Measurements from ENCODE around the gene UBXN4.
"Not testable (repeated sequence)": the region's sequence is repeated elsewhere in the genome, so short reads cannot be mapped to it uniquely, and the experiment has no call there.

Gene UBXN4

DNA sequence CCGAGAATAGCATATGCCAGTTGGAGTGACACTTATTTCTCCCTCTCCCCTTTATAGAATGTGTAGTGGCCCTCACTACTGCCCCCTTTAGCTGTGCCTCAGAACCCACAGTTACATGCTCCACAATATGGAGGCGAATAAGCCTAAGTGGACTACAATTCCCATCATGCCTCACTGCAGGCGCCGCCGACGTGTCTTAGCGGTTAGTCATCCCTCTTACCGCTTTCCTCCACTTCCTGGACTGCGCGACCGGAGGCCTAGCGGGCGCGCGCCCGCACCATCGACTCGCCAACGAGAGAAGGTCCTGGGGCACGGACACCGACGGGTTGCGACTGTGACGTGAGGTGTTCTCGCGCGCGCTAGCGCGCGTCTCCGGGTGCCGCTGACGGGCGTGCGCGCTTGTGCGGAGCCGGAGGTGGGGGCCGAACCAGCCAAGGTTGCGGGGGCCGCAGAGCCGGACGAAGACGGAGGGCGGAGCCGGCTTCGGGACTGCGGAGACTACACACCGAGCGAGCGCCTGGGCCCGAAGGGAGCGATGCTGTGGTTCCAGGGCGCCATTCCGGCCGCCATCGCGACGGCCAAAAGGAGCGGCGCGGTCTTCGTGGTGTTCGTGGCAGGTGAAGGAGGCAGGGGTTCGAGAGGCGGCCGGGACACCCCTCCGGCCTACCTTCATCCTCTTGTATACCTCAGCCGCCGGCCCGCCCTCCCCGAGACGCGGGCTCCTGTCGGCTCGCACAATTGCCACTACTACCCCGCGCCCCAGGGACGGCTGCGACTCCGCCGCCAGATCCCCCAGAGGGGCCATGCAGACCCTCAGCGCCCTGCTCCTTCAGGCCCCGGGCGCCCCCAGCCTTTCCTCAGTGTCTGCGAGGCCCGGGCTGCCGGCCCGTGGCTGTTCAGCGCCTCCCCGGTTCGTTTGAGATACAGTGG, at the start of gene UBXN4:
Gene UBXN4 (plus strand): TSS at position 461 of the 930 bp plus-strand sequence. CDS start 75 bp downstream, at position 536.
- peak; percentile 95 for DNase-seq

DNA sequence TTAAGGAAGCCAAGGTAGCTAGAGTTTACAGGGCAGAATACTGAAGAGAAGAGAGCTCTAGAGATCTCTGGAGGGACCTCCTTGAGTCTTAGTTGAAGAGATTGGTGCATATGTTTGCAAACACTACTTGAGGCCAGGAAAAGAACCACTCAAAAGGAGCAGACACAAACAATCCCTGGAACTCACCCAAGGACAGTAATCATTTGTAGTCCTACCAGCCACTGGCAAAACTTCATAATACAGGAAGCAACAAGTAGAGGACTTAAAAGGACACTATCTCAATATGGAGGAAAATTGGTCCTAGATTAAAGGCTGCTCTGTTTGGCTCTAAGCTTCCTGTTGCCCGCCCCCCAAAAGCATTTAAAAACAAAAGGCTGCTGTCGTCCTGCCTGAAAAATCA, 46.9 kb upstream of the UBXN4 start:
- no peak for DNase-seq

DNA sequence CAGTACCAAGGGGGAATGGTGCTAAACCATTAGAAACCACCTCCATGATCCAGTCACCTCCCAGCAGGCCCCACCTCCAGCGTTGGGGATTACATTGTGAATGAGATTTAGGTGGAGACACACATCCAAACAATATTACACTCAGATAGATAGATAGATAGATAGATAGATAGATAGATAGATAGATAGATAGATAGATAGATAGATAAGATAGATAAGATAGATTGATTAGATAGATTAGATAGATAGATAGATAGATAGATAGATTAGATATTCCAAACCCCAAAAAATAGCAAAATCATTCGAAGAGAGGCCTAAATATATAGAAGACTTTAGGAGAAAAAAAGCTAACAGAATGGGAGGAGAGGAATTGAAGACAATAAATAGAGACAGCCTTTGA, 42.8 kb upstream of the UBXN4 start:
- no peak for DNase-seq

DNA sequence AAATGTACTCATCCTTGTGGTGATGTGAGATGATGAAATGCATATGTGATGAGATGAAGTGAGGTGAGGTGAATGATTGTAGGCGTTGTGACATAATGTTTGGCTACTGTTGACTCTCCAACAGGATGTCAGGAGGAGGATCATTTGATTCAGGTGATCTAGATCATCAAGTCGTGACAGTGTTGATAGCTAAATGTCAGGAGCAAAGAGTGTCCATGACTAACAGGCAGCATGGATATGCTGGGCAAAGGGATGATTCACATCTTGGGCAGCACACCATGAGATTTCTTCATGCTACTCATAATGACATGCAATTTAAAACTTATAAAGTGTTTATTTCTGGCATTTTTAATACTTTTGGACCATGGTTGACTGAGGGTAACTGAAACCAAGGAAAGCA, 40.2 kb upstream of the UBXN4 start:
- DNase-seq: no peak

GRCh38 chr2:135703300-135703699, 38.4 kb upstream of the UBXN4 start:
- DNase-seq: no peak

DNA sequence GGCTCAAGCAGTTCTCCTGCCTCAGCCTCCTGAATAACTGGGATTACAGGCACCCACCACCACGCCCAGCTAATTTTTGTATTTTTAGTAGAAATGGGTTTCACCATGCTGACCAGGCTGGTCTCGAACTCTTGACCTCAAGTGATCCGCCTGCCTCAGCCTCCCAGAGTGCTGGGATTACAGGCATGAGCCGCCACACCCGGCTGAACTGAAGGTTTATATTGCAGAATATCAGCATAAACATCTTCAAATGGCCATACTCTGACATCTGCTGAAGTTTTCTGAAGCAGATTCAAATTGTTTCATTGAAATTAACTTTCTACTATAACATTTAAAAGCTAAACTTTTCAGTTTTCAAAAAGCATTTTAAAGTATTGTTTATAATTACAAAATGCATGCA, 37.6 kb upstream of the UBXN4 start:
- not testable (repeated sequence) for DNase-seq

DNA sequence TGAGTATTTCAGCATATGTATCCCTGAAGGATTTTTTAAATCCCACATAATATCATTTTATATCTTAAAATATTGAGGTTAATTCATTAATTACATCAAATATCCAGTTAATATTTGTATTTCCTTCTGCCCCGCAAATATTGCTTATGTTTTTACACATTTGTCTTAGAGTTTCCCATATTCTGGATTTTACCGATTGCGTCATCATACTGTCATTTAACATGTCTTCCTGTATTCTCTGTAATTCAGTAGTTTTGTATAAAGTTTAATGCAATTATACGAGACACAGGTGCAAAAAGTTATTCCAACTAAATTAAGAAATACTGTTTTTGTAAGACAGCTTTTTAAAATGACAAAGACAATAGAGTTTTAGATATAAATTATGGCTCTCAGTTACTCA, 33.5 kb upstream of the UBXN4 start:
- DNase-seq: no peak

DNA sequence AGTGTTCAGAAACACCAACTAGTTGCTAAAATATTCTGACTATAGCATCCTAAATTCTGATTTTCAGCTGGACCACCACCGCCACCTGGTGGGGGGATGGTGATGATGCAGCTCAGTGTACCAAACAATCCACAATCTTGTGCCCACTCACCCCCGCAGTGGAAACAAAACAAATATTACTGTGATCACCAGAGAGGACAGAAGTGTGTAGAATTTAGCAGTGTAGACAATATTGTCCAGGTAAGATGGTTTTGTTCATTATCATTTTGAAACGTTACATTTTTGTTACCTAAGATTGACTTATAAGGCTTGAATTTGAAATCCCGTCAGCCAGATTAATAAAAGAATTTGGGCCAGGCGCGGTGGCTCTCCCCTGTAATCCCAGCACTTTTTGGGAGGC, 31.7 kb upstream of the UBXN4 start:
- DNase-seq: peak; percentile 80

GRCh38 chr2:135715086-135715485, 26.6 kb upstream of the UBXN4 start:
- not testable (repeated sequence) for DNase-seq

GRCh38 chr2:135728064-135728743, 13.5 kb upstream of the UBXN4 start:
- DNase-seq: no peak

GRCh38 chr2:135732561-135732960, 9.1 kb upstream of the UBXN4 start:
- DNase-seq: no peak

GRCh38 chr2:135733045-135733444, 8.6 kb upstream of the UBXN4 start:
- DNase-seq: no peak

GRCh38 chr2:135736546-135736945, 5.1 kb upstream of the UBXN4 start:
- DNase-seq: no peak

DNA sequence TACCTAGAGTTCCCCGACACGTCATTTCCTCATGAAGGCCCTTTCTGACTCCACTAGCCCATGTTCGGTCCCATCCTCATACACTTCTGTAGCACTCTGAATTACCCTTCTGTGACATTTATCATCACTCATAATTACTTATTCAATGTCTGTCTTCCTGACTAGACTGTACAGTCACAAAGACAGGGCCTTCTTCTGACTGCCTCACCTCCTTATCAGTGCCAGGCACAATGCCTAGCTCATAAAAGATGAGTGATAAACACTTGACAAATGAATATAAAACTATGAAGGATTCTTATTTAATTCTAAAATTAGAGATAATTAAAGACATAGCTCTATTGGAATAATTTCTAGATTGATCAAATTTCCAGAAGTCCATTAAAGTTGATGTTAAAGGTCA, 1.4 kb upstream of the UBXN4 start:
- no peak for DNase-seq

- DNase-seq: no peak
These were observed 636 bp upstream of the UBXN4 start for GRCh38 chr2:135741043-135741394.

DNA sequence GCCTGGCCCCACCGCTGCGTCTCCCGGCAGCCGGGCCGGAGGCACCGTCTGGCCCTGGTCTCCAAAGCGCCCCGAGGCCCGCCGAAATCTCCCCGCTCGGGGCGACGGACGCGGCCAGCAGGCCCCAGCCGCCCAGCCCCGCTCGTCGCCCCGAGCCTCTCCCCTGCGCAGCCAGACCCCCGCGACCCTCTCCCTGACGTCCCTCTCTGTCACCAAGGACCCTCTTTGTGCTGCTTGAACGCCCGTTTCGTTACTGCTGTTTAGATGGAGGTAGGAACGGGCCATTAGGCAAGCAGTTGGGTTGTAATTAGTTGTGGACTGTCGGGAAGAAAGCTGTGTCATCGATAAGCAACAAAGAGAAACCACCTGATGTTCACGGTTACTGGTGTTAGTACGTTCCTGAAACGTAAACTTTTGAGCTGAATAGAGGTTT, 686 bp downstream of the UBXN4 start:
- DNase-seq: no peak

GRCh38 chr2:135743860-135744259, 2.2 kb downstream of the UBXN4 start:
- DNase-seq: no peak

DNA sequence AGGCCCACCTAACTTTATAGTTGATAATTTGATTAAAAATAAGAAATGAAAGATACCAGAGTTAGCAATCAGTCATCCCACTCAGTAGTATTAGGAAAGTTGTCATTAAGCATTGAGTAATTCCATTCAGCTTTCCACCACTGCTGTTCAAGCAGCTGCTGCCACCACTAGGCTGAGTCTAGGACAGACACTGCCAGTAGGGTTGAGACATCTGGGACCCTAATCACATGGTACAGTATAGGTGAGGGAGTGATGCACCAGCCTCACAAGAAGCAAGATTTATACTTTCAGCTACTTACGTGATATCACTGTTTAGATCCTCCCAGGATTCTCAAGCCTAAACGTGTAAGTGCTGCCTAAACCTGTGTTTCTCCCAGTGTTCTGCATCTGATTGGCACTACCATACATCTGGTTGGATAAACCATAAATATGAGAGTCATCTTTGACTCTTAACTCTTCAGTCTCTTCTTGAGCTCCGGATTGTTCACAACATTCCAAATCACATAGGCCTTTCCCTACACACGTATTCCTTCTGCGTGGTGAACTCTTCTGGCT, 3.2 kb downstream of the UBXN4 start:
- DNase-seq: no peak

- no peak for DNase-seq
These were observed 3.9 kb downstream of the UBXN4 start for GRCh38 chr2:135745545-135745944.

- no peak for DNase-seq
These were observed 13.9 kb downstream of the UBXN4 start for GRCh38 chr2:135755573-135755972.

DNA sequence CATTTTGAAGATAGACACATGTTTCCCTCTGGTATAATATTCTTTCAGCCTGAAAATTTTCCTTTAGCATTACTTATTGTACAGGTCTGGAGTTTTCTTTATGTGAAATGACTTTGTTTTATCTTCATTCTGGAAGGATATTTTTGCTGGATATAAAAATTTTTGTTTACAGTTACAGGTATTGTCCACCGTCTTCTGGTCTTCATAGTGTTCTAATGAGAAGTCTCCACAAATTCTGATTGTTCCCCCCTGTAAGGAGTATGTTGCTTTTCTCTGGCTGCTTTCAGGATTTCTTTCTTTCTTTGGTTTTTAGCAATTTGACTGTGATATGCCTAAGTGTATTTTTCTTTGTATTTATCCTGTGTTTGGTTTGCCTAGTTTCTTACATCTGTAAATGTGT, 15.0 kb downstream of the UBXN4 start:
- DNase-seq: no peak

GRCh38 chr2:135762022-135762421, 20.4 kb downstream of the UBXN4 start:
- DNase-seq: no peak

DNA sequence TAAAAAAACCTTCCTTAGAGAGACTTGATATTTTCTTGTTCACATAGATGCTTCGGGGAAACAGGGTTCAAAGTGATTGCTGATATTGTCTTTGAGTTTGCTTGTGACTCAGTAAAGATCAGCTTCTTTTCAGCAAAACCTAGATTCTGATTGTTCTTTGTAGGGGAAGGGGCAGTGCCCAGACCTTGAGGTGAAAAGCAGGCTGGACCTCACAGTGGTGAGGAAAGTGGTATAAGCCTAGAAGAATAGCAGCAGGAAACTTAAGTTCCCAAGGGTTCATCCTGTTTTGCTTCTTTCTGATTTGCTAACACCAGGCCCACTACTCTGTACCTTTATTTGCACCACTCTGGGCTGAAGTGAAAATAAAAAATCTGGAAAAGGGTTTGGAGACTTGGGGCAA, 20.9 kb downstream of the UBXN4 start:
- DNase-seq: no peak

DNA sequence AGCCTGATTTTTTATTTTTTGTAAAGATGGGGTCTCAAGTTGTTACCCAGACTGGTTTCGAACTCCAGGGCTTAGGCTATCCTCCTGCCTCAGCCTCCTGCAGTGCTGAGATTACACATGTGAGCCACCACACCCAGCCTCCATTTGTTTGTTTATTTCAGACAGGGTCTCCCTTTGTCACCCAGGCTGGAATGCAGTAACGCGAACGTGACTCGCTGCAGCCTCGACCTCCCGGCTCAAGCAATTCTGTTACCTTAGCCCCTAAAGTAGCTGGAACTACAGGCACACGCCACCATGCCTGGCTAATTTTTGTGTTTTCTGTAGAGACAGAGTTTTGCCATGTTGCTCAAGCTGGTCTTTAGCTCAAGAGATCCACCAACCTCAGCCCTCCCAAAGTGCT, 27.2 kb downstream of the UBXN4 start:
- DNase-seq: no peak
